Glutamatergic neuron (in vitro differentiated cells): ENCODE results near the gene UBL4A. TPM values are rescaled to one million over a fixed set of nuclear protein-coding genes. Genes with fewer than 3 reads are reported as not detected.

Experiments used
- DNase-seq: peaks from one replicate; pipeline ENCODE4 v3.0.0; 2022
- H3K27ac Mint-ChIP-seq: one replicate; pipeline ENCODE4 v1.8.0; 2020; ENCODE audit warnings: mild to moderate bottlenecking, mixed read lengths, inconsistent platforms; ENCODE audit not compliant: unreplicated experiment
- H3K27me3 Mint-ChIP-seq: one replicate; pipeline ENCODE4 v1.8.0; 2020; ENCODE audit warnings: mild to moderate bottlenecking, moderate library complexity, mixed read lengths, inconsistent platforms; ENCODE audit not compliant: unreplicated experiment
- H3K36me3 Mint-ChIP-seq: one replicate; pipeline ENCODE4 v1.8.0; 2020; ENCODE audit warnings: mild to moderate bottlenecking, mixed read lengths, inconsistent platforms; ENCODE audit not compliant: unreplicated experiment
- H3K4me1 Mint-ChIP-seq: one replicate; pipeline ENCODE4 v1.8.0; 2020; ENCODE audit warnings: mild to moderate bottlenecking, low read depth, mixed read lengths, inconsistent platforms; ENCODE audit not compliant: unreplicated experiment
- H3K4me3 Mint-ChIP-seq: one replicate; pipeline ENCODE4 v1.8.0; 2020; ENCODE audit warnings: mild to moderate bottlenecking, mixed read lengths, inconsistent platforms; ENCODE audit not compliant: unreplicated experiment
- H3K9me3 Mint-ChIP-seq: one replicate; pipeline ENCODE4 v1.8.0; 2020; ENCODE audit warnings: mild to moderate bottlenecking, moderate library complexity, mixed read lengths, inconsistent platforms; ENCODE audit not compliant: unreplicated experiment
- total RNA-seq: library from RNA; stranded (reverse); fragmentation: NEBNext Ultra II Directional; extraction: Animal tissue kit (Norgen Biotek cat#: 25700); gene quantifications from one replicate; pipeline ENCODE4 v1.2.1, GENCODE V29; 2021; ENCODE audit not compliant: unreplicated experiment
- TF ChIP-seq, protein P1 (sequence below): fragments of 200-600 bp; sonication (generic); IDR thresholded peaks from one replicate; pipeline ENCODE4 v1.5.0; 2021; ENCODE audit not compliant: partially characterized antibody, unreplicated experiment

UBL4A gene
- total RNA-seq, 1 donor from 2014 or later = 28.4 TPM

DNA sequence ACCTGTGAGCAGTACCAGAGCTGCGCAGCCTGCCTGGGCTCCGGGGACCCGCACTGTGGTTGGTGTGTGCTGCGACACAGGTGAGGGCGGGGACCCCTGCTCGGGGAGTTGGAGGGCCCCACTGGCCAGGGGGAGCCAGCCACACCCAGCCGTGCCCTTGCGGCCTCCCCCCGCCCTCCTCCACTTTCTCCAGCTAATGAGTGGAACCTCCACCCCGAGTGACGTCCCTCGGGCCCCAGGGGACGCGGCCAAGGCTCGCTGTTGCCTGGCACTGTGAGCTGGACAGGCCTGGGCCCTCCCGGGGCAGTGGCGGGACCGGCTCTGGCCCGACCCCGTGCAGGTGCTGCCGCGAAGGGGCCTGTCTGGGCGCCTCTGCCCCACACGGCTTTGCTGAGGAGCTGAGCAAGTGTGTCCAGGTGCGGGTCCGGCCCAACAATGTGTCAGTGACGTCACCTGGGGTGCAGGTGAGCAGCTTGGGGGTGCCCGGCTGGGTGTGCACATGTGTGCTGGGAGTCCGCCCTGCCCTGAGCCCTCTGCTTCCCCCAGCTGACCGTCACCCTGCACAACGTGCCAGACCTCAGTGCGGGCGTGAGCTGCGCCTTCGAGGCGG, 22.7 kb downstream of the UBL4A start:
- TF ChIP-seq, protein P1, sequence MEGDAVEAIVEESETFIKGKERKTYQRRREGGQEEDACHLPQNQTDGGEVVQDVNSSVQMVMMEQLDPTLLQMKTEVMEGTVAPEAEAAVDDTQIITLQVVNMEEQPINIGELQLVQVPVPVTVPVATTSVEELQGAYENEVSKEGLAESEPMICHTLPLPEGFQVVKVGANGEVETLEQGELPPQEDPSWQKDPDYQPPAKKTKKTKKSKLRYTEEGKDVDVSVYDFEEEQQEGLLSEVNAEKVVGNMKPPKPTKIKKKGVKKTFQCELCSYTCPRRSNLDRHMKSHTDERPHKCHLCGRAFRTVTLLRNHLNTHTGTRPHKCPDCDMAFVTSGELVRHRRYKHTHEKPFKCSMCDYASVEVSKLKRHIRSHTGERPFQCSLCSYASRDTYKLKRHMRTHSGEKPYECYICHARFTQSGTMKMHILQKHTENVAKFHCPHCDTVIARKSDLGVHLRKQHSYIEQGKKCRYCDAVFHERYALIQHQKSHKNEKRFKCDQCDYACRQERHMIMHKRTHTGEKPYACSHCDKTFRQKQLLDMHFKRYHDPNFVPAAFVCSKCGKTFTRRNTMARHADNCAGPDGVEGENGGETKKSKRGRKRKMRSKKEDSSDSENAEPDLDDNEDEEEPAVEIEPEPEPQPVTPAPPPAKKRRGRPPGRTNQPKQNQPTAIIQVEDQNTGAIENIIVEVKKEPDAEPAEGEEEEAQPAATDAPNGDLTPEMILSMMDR = no peak
- Mint-ChIP-seq H3K9me3 (peaks cover 3% of the 10 kb centered on the region), H3K27ac (no peak overlapping the region), H3K27me3 (peaks cover 8% of the 10 kb centered on the region), H3K36me3 (no peaks in the 10 kb centered on the region), H3K4me3 (no peak overlapping the region), H3K4me1 (peaks cover 4% of the 10 kb centered on the region)
- no peak for DNase-seq

- Mint-ChIP-seq H3K4me1 (peaks cover 4% of the 10 kb centered on the region), H3K9me3 (peaks cover 5% of the 10 kb centered on the region), H3K36me3 (no peaks in the 10 kb centered on the region)
Measured at GRCh38 chrX:154462396-154462795, 24.0 kb downstream of the UBL4A start.

DNA sequence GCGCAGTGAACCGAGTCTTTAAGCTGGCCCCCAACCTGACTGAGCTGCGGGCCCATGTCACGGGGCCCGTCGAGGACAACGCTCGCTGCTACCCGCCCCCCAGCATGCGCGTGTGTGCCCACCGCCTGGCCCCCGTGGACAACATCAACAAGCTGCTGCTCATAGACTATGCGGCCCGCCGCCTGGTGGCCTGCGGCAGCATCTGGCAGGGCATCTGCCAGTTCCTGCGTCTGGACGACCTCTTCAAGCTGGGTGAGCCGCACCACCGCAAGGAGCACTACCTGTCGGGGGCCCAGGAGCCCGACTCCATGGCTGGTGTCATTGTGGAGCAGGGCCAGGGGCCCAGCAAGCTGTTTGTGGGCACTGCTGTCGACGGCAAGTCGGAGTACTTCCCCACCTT, 26.1 kb downstream of the UBL4A start:
- DNase-seq = no peak
- Mint-ChIP-seq H3K27ac (peak overlapping the region; percentile 55), H3K4me3 (peak overlapping the region; percentile 86), H3K27me3 (peaks cover 10% of the 10 kb centered on the region), H3K9me3 (peaks cover 7% of the 10 kb centered on the region), H3K36me3 (no peaks in the 10 kb centered on the region), H3K4me1 (peaks cover 4% of the 10 kb centered on the region)
- TF ChIP-seq, protein P1 = no peak

More at GRCh38 chrX:154462396-154462795, 24.0 kb downstream of the UBL4A start:
- peaks cover 10% of the 10 kb centered on the region for H3K27me3 Mint-ChIP-seq
- H3K27ac Mint-ChIP-seq = no peak overlapping the region
- no peak overlapping the region for H3K4me3 Mint-ChIP-seq
- TF ChIP-seq, protein P1 = no peak
- no peak for DNase-seq

DNA sequence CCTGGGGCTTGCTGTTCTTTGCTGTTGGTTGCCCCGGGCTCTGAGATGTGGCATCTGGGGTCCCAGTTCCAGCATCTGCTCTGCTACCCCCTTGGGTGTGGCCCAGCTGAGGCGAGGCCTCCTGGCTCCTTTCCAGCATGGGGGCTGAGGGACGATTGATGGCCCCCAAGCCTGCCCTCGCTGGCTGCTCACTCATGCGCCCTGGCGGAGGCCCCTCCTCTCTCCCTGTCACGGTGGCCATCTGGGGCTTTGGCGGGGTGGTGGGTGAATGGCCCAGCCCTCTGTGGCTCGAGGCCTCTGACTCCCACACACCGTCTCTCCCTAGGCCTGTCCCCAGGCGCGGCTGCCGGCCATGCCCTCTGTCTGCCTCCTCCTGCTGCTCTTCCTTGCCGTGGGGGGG, 26.6 kb downstream of the UBL4A start:
- Mint-ChIP-seq H3K27me3 (peaks cover 10% of the 10 kb centered on the region), H3K36me3 (no peaks in the 10 kb centered on the region), H3K4me3 (peak overlapping the region; percentile 86), H3K27ac (peak overlapping the region; percentile 55), H3K9me3 (peaks cover 7% of the 10 kb centered on the region), H3K4me1 (peaks cover 4% of the 10 kb centered on the region)
- DNase-seq = peak; percentile 71
- TF ChIP-seq, protein P1 = no peak

DNA sequence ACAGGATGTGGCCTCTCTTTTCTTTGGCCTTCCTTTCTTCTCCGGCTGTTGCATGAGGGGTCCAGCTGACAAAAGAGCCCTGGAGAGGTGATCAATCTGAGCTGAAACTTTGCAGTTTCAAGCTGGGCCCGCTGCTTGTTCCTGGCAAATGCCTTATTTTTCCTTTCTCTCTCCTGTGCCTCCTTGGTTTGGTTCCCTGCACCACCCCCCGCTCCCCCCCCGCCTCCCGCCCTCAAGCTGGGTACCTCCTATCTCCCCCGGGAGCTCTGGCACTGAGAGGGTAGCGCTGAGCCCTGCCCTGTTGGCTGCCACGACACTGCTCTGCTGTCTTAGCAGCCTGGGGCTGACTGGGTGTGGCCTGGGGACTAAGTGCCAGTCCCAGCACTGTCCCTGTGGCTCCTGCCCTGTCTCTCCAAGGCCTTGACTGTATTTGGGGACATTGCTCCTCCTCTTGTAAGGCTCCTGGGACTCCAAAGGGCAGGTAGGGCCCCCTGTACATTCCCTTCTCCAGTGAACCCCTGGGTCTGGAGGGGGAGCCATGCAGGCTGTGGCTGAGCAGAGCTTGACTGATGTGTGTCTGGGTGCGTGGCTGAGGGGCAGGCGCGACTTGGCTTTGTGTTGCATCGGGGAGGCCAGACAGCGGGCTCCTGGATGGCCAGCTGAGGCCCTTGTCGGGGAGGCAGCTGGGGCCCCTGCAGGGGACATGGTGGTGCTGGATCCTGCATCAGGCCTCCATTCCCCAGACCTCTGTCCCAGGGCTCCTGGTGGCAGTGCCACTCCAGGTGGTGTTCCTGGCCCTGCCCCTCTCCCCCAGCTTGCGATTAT, 27.2 kb downstream of the UBL4A start:
- Mint-ChIP-seq H3K27ac (peak overlapping the region; percentile 87), H3K4me3 (peak overlapping the region; percentile 86), H3K27me3 (peaks cover 10% of the 10 kb centered on the region), H3K4me1 (peaks cover 4% of the 10 kb centered on the region), H3K9me3 (peaks cover 7% of the 10 kb centered on the region), H3K36me3 (no peaks in the 10 kb centered on the region)
- peak; percentile 46 for DNase-seq
- TF ChIP-seq, protein P1 = no peak
